Measurements from ENCODE around the gene NEXN. TPM values are rescaled to one million over a fixed set of nuclear protein-coding genes. Genes with fewer than 3 reads are reported as not detected.
A peak's percentile ranks its signal among the peaks of the same experiment; 100 is the strongest.

NEXN gene
- polyA plus RNA-seq, 1 experiment: 7.8 TPM

DNA sequence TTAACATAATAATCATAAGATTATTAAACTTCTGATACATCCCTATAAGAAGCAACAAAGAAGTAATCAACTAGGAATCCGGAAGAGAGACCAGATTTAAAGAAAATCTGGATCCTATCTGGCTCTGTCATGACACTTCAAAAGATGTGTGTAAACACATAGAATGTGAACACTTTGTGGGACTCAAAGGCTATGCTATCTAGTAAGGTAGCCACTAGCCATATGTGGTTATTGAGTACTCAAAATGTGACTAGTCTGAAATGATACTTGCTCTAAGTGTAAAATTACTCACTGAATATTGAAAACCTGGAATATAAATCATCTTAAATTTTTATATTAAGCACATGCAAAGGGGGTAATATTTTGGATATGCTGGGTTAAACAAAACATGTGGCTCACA, 81.8 kb downstream of the NEXN start:
- TF ChIP-seq, protein P1, sequence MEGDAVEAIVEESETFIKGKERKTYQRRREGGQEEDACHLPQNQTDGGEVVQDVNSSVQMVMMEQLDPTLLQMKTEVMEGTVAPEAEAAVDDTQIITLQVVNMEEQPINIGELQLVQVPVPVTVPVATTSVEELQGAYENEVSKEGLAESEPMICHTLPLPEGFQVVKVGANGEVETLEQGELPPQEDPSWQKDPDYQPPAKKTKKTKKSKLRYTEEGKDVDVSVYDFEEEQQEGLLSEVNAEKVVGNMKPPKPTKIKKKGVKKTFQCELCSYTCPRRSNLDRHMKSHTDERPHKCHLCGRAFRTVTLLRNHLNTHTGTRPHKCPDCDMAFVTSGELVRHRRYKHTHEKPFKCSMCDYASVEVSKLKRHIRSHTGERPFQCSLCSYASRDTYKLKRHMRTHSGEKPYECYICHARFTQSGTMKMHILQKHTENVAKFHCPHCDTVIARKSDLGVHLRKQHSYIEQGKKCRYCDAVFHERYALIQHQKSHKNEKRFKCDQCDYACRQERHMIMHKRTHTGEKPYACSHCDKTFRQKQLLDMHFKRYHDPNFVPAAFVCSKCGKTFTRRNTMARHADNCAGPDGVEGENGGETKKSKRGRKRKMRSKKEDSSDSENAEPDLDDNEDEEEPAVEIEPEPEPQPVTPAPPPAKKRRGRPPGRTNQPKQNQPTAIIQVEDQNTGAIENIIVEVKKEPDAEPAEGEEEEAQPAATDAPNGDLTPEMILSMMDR (IDR thresholded peaks at IDR 0.05; ENCODE audit: insufficient read depth, low read depth, low read length): no peak
- no peak for DNase-seq (ENCODE audit: low read depth)
- no peak overlapping the region for H3K4me3 ChIP-seq (ENCODE audit: low read depth, low read length)
- H3K36me3 ChIP-seq (ENCODE audit: control insufficient read depth, insufficient read depth, low read length): peaks cover 4% of the 10 kb centered on the region
- ChIA-PET CTCF (no interaction called here), POLR2A (no interaction called here)
- H3K27me3 ChIP-seq (ENCODE audit: control insufficient read depth, insufficient read depth, low read length): no peaks in the 10 kb centered on the region

- H3K27me3 ChIP-seq (ENCODE audit: control insufficient read depth, insufficient read depth, low read length): no peaks in the 10 kb centered on the region
- ChIA-PET POLR2A (no interaction called here), CTCF (no interaction called here)
- peaks cover 1% of the 10 kb centered on the region; the same call in 1 of the 2 replicates for H3K36me3 ChIP-seq (ENCODE audit: control insufficient read depth, insufficient read depth, low read length)
- no peak for DNase-seq (ENCODE audit: low read depth)
- TF ChIP-seq, protein P1 (IDR thresholded peaks at IDR 0.05; ENCODE audit: insufficient read depth, low read depth, low read length): no peak
- H3K4me3 ChIP-seq (ENCODE audit: low read depth, low read length): no peak overlapping the region
Measured at GRCh38 chr1:77972080-77972479, 83.7 kb downstream of the NEXN start.

GRCh38 chr1:77975386-77975785, 87.0 kb downstream of the NEXN start:
- TF ChIP-seq, protein P1 (IDR thresholded peaks at IDR 0.05; ENCODE audit: insufficient read depth, low read depth, low read length): no peak
- Histone ChIP-seq H3K36me3 (ENCODE audit: control insufficient read depth, insufficient read depth, low read length) (peaks cover 1% of the 10 kb centered on the region; the same call in 1 of the 2 replicates), H3K4me3 (ENCODE audit: low read depth, low read length) (peak overlapping the region; percentile 13; the same call in 1 of the 2 replicates), H3K27me3 (ENCODE audit: control insufficient read depth, insufficient read depth, low read length) (no peaks in the 10 kb centered on the region)
- ChIA-PET POLR2A (interaction anchor here (0.6 kb wide), 2 partner anchors 22 to 98 kb away, joined by 3 to 6 read pairs; no protein-coding TSS in a partner anchor), CTCF (interaction anchor here (0.7 to 1.5 kb wide), 4 partner anchors 11 to 193 kb away, joined by 3 to 11 read pairs (median 4); no protein-coding TSS in a partner anchor)
- DNase-seq (ENCODE audit: low read depth): no peak

DNA sequence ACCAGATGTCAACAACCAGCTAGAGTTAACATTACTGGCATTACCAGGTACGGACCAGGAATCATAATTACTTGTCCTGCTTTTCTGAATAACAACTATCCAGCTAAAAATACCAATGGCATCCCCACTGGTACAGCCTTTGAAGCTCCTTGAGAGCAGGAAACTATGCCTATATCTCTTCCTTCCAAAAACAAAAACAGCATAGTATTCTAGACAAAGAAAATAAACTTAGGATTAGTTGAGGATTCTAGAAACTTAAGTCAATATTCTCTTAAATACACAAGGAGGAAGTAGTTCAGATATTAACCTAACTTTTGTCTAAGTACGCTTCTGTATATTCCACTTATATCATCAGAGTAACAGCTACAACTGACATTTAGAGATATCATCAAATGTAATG, 87.5 kb downstream of the NEXN start:
- no peak for DNase-seq (ENCODE audit: low read depth)
- TF ChIP-seq, protein P1 (IDR thresholded peaks at IDR 0.05; ENCODE audit: insufficient read depth, low read depth, low read length): no peak
- Histone ChIP-seq H3K27me3 (ENCODE audit: control insufficient read depth, insufficient read depth, low read length) (no peaks in the 10 kb centered on the region), H3K4me3 (ENCODE audit: low read depth, low read length) (peak overlapping the region; percentile 13; the same call in 1 of the 2 replicates), H3K36me3 (ENCODE audit: control insufficient read depth, insufficient read depth, low read length) (peaks cover 1% of the 10 kb centered on the region; the same call in 1 of the 2 replicates)
- ChIA-PET CTCF (interaction anchor here (0.7 to 1.5 kb wide), 4 partner anchors 11 to 194 kb away, joined by 3 to 11 read pairs (median 4); no protein-coding TSS in a partner anchor), POLR2A (interaction anchor here (0.6 to 0.7 kb wide), 2 partner anchors 50 to 99 kb away, joined by 3 to 6 read pairs; no protein-coding TSS in a partner anchor)

DNA sequence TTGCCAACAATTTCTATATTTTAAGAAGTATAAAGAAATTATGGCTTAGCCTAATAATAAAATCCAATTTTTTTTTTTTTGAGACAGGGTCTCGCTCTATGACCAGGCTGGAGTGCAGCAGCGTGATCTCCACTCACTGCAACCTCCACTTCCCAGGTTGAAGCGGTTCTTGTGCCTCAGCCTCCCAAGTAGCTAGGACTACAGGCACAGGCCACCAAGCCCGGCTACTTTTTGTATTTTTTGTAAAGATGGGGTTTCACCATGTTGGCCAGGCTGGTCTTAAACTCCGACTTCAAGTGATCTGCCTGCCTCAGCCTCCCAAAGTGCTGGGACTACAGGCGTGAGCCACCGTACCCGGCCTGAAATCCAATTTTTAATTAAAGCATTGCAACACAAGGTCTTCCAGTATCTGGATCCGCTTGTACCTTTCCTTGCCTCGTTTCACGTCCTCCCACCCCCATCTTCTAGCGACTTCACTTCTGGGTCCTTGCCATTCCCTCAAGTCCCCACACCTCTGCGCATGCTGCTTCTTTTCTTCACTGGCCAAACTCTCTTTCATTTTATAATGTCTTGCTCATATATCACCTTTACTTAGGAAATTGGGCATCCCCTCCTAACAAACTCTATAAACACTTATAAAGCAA, 88.1 kb downstream of the NEXN start:
- TF ChIP-seq, protein P1 (IDR thresholded peaks at IDR 0.05; ENCODE audit: insufficient read depth, low read depth, low read length): no peak
- H3K4me3 ChIP-seq (ENCODE audit: low read depth, low read length): peak overlapping the region; percentile 81
- CTCF ChIA-PET: interaction anchor here (0.9 to 1.5 kb wide), 3 partner anchors 22 to 138 kb away, joined by 3 to 11 read pairs (median 4); no protein-coding TSS in a partner anchor
- POLR2A ChIA-PET: interaction anchor here (0.7 kb wide), 1 partner anchor 51 kb away, joined by 3 read pairs; no protein-coding TSS in a partner anchor
- no peaks in the 10 kb centered on the region for H3K27me3 ChIP-seq (ENCODE audit: control insufficient read depth, insufficient read depth, low read length)
- DNase-seq (ENCODE audit: low read depth): no peak
- H3K36me3 ChIP-seq (ENCODE audit: control insufficient read depth, insufficient read depth, low read length): peaks cover 1% of the 10 kb centered on the region; the same call in 1 of the 2 replicates
